Measurements from ENCODE around the gene CCSER2. TPM values are rescaled to one million over a fixed set of nuclear protein-coding genes. Genes with fewer than 3 reads are reported as not detected.

CCSER2 gene
- total RNA-seq, 1 experiment from 2014 or later: 28.9 TPM

GRCh38 chr10:84329986-84330651 lies 1.7 kb downstream of the CCSER2 start (continued):
- no peak for TF ChIP-seq REST (IDR thresholded peaks at IDR 0.05; ENCODE audit: low read depth)
- TF ChIP-seq JUND (IDR thresholded peaks at IDR 0.05): no peak

DNA sequence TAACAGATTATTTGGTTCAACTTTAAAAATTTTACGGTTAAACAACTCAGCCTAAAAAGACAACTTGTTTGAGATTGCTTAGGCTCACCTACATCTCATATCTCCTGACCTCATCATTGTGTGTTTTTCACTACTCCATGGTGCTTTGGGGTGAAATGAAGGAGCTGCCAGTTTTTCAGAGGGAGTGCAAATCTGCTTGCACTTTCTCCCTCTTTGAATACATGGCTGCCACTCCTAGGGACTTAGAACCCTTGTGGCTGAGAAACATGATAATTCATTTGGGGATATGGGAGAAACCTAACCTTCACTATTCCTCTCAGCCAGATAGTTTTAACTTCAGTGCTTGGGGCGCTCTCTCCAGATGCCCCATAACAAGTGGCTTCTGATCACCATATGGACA lies 2.7 kb downstream of the CCSER2 start:
- ChIA-PET CTCF (no interaction called here), RAD21 (ENCODE audit: low non-redundant PET in 1 of 2, low total read pairs in 2 of 2, uncharacterized antibody in 2 of 2, unreplicated experiment in 2 of 2) (no interaction called here), POLR2A (no interaction called here)
- Histone ChIP-seq H3K79me2 (ENCODE audit: insufficient read depth, low read length) (peaks cover 67% of the 10 kb centered on the region), H2AFZ (ENCODE audit: low read depth, low read length, poor library complexity, severe bottlenecking) (no peak overlapping the region), H4K20me1 (ENCODE audit: insufficient read depth) (no peaks in the 10 kb centered on the region), H3K36me3 (ENCODE audit: control insufficient read depth in 1 of 2, insufficient read depth in 2 of 2, low read length in 2 of 2) (no peaks in the 10 kb centered on the region), H3K27me3 (ENCODE audit: insufficient read depth, low read length) (no peaks in the 10 kb centered on the region), H3K4me1 (ENCODE audit: control insufficient read depth in 1 of 2, insufficient read depth in 2 of 2, low read length in 2 of 2) (peaks cover 11 to 32% of the 10 kb centered on the region in 2 experiments), H3K27ac (ENCODE audit: low read depth, low read length) (no peak overlapping the region), H3K9me3 (ENCODE audit: control insufficient read depth in 1 of 2, insufficient read depth in 1 of 2, low read depth in 1 of 2, low read length in 2 of 2) (no peaks in the 10 kb centered on the region), H3K4me3 (replicated peaks in 1 of 2; ENCODE audit: low read depth in 1 of 2, low read length in 2 of 2) (no peak overlapping the region), H3K9ac (ENCODE audit: low read length) (no peak overlapping the region), H3K9me2 (ENCODE audit: insufficient read depth) (no peaks in the 10 kb centered on the region), H3K4me2 (ENCODE audit: low read length) (no peak overlapping the region)
- no TSS peak for BruUV-seq (replicated peaks)
- DNase-seq (ENCODE audit: low read depth, low spot score) (no peak), ATAC-seq (no peak)
- TF ChIP-seq ZFX (IDR thresholded peaks at IDR 0.05): no peak
- no peak for TF ChIP-seq ATF3 (IDR thresholded peaks at IDR 0.05)
- TF ChIP-seq SRF (IDR thresholded peaks at IDR 0.05; ENCODE audit: low read depth): no peak
- TF ChIP-seq POLR2A (IDR thresholded peaks at IDR 0.05; ENCODE audit: borderline replicate concordance, extremely low read depth, insufficient read depth, insufficient read length): no peak
- TF ChIP-seq EZH2 (IDR thresholded peaks at IDR 0.05): no peak
- TF ChIP-seq EGR1 (IDR thresholded peaks at IDR 0.05; ENCODE audit: low read depth): no peak
- intact Hi-C loops (cut with micrococcal nuclease): no loop called here
